HG02884 (cell line): Measurements from ENCODE around the gene AKT1.
"Not testable (repeated sequence)": the region's sequence is repeated elsewhere in the genome, so short reads cannot be mapped to it uniquely, and the experiment has no call there.

ENCODE experiments used
- ATAC-seq: cut with Tn5 transposase; IDR thresholded peaks from one replicate; pipeline ENCODE4 v1.9.1; 2021; ENCODE audit warnings: mild to moderate bottlenecking, moderate library complexity; ENCODE audit not compliant: unreplicated experiment

AKT1 gene

DNA sequence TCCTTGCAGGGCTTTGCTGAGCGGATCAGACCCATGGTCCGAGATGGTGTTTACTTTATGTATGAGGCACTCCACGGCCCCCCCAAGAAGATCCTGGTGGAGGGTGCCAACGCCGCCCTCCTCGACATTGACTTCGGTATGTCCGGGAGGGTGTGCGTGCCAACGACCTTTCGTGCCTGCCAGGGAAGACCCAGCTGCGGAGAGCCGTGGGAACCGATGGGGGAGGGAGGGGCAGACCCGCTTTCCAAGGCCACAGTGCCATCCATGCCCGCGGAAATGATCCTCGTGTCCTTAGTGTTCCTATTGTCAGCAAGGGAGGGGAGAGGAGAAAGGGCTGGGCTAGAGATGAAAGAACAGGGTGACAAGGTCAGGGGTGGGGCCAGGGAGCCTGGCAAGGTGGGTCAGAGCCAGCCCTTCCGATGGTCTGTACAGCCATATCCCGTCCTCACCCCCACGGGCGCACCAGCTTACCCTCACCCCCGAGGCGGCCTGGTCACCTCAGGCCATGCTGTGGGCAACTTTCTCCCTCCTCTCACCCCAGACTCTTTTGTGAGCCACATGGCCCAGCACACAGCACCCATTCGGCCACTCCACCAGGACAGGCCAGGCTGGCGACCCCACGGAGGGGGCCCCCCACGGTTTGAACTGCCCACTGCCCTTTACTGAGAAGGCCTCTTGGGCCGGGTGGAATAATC, 54.3 kb downstream of the AKT1 start:
- ATAC-seq = no peak

DNA sequence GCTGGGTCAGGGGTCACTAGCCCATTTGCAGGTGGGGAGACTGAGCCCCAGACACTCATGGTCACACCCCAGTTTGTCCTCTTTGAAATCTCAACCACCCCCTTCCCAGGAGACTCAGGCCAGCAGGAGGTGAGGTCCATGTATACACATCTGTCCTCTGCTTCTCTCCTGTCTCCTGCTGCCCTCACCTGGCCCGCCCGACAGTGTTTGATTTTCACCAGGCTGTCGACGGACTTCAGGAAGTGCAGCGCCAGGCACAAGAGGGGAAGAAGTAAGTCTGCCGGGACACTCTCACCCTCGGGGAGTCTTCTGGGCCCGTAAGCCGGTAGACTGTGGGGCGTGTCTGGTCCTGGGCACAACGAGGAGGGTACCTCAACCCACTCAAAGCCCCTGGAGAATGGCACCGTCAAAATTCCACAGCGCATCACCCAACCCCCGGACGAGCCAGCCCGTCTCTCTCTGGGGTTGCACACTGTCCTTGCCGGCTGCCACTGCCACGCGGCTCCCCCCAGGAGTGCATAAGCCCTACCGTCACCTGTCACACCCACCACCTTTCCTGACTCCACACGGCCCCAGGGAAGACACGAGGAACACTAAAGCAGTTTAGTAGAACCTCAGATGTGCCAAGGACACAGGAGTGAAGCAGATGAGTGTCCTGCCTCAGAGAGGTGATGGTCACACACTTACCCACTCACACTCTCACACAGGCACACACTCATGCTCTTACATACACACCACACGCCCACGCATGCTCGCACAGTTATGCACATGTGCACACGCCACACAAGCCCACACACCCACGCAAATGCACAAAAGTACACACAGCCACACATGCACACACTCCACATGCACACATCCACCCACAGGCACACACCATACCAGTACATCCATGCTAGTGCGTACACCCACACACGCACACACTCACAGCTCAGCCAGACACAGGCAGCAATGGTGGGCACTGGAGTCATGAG, 55.7 kb downstream of the AKT1 start:
- no peak for ATAC-seq

DNA sequence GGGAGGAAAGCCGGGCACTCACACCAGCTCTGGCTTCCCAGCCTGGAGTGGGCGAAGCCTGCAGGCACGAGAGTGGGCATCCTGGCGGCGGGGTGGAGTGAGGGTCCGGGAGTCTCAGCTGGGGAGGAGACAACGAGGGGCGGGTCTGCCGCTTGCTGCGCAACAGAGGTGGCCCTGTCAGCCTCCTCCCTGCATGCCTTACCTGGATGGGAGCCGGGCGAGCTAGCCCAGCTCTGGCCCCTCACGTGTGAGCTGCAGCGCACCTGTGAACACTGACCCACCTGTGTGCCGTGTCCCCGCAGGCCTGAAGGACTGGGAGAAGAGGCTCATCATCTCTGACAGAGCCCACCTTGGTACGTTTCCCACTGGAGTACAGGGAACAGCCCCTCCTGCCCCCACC, 56.5 kb downstream of the AKT1 start:
- no peak for ATAC-seq

DNA sequence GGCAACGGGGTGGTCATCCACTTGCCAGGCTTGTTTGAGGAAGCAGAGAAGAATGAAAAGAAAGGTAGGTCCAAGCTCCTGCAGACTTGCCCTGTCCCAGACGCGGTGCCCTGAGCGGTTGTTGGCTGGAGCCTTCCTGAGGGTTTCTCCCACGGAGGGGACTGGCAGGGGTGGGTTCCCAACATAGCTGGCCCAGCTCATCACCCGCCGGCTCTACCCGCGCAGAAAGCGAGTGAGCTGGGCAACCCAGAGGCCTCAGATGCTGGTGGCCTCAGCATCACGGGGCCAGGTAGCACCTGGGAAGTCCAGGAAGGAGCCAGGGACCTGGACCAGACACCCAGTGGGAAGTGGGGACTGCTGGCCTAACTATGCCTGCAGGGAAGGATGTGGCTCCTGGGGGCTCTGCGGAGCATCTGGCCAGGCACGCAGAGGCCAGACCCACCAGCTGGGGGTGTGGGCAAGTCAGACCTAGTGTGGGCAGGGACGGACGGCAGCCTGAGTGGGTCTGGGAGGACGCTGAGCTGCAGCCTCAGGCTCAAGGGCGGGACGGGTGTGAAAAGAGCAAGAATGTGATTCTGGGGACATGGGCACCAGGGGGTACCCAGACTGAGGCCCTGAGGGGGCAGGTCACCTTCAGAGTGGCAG, 57.1 kb downstream of the AKT1 start:
- no peak for ATAC-seq

DNA sequence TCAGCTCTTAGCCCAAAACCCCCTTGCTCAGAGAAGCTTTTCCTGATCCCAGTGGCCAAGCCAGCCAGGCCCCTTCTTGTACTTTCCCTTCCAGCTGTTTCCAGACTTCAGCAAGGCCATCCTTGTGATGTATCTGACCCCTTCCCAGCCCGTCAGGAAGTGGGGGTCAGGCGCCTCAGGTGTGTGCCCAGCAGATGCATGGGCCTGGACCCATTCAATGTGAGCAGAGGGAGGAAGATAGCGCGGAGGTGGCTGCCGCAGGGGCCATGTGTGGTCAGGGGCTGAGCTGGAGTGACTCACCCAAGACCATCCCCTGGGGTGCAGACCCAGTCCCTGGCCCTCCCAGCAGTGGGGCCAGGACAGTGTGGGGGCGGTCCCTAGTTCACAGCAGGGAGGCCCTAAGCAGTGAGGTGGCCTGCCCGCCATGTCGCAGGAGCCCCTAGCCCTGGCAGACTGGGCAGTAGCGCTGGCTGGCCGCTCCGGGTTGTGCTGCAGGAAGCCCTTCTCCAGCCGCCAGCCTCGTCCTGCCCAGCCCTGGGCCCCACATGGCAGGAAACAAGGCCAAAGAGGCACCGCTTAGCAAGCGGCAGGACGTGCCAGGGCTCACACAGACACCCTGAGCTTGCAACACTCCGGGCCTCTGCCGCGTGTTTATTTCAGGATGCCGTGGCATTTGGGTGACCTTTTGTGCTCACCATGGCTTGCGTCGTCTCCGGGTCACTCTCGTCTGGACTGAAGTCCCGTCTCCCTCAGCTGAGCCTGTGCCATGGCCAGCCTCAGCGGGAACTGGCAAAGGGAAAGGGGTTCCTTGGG, 59.5 kb downstream of the AKT1 start:
- no peak for ATAC-seq

DNA sequence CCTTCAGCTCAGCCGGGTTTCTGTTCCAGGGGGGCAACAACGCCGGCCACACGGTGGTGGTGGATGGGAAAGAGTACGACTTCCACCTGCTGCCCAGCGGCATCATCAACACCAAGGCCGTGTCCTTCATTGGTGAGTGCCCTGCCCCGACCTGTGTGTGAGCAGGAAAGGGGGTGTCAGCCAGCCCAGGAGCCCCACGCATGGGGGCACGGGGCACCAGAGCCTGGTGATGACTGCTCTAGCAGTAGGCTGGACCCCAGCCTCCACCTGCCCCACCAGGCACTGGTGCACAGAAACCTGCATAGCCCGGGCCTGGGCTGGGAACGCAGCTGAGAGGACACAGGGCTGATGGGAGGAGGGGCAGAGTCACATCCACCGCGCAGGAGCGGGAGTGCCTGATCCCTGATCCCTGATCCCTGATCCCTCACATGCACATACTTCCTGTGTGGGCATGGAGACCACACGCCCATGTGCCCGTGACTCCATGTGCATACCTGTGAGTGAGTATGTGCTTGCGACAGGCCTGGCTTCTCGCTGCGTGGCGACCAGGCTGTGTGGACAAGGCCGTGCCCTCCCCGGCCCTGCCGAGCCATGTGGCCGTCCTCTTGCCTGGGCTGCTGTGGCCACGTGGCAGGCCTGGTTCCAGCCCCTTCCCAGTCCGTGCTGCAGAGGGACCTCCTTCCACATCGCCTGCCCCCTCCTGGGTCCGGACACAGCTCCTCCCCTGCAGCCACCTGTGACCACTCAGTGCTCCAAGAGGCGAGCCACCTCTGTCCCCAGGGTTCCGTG, 60.4 kb downstream of the AKT1 start:
- ATAC-seq = no peak

DNA sequence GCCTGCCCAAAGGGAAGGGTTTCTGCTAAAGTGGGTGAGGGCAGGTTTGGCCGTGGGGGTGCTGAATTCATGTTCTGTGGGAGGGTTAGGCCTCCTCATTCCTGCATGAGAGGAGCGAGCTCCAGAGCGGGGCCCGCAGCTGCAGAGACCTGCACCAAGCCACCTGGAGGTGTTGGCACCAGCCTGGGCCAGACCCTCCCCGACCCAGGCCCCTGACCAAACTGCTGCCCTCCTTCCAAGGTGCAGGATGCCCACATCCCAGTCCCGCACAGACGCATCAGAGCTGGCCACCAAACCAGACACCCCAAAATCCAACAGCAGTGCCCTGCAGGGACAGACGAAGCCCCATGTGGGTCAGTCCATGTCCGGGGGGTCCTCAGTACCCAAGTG, 61.0 kb downstream of the AKT1 start:
- no peak for ATAC-seq

DNA sequence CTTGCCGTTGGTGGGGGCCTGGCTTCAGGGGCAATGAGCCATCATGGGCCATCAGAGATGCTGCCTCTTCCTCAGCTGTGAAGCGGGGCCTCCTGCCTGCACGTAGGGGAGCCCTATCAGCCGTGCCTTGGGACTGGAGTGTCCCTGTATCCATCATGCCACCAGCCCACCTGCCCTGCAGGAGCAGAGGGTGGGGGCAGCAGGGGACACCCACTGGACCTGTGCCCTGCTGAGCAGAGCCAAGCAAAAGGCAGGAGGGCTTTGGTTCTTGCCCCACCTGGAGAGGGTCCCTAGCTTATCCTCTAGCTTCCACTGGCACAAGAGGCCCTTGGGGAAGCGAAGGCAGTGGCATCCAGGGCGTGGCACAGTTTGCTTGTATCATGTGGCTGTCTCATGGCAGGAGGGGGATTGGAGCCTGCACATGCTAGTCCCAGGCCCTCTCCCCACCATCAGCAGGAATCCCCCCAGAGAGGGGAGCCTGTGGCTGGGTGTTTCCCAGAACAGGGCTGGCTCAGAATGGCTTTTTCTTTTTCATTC, 61.4 kb downstream of the AKT1 start:
- ATAC-seq = no peak

DNA sequence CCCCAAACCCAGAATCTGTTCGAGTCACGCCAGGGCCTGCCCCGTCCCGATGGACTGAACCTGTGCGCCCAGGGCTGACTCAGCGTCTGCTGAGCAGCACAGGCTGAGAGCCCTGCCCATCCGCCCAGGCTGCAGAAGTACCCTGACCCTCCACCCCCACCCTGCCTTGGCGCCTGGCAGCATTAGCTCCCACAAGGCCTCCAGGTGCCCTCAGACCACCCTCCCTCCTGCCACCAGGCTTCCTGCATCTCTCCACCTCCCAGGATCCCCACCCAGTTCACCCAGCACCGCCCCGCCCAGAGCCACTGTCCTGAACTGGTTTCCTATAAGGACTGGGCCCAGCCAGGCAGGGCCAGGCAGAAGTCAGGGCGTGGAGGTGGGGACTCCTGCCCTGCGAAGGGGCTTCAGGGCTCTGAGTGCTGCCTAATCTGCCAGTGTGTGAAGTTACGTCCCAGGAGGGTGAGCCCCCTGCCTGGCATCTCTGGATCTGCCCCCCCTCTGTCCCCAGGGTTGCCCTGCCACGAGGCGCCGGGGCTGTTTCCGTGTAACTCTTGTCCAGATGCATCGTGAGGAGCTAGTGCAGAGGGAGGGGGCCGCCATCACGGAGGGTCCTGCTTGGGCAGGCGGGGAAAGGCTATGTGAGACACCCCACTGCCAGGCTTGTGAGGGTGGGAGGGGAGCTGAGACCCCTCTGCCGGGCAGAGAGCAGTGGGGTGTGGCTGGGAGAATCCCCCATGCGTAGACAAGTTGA, 62.4 kb downstream of the AKT1 start:
- ATAC-seq = no peak

DNA sequence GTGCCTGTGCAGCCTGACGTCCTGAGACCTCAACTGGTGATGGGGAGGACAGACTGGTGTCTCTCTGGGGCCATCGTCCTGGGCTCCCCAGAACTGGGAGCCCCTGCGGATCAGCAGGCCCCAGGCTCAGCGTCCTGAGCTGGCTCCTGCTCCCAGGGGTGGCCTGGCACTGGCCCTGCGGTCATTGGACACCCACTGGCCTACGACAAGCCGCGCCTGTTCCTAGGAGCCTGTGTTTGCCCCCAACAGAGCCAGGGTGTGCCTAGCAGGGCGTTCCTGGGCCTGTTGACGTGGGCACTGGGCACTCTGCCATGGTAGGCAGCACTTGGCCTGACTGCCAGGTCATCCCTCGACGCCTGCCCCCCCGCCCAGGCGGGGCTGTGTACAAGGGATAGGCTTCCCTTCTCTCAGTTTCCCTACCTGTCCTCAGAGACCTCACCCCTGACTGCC, 63.2 kb downstream of the AKT1 start:
- no peak for ATAC-seq

DNA sequence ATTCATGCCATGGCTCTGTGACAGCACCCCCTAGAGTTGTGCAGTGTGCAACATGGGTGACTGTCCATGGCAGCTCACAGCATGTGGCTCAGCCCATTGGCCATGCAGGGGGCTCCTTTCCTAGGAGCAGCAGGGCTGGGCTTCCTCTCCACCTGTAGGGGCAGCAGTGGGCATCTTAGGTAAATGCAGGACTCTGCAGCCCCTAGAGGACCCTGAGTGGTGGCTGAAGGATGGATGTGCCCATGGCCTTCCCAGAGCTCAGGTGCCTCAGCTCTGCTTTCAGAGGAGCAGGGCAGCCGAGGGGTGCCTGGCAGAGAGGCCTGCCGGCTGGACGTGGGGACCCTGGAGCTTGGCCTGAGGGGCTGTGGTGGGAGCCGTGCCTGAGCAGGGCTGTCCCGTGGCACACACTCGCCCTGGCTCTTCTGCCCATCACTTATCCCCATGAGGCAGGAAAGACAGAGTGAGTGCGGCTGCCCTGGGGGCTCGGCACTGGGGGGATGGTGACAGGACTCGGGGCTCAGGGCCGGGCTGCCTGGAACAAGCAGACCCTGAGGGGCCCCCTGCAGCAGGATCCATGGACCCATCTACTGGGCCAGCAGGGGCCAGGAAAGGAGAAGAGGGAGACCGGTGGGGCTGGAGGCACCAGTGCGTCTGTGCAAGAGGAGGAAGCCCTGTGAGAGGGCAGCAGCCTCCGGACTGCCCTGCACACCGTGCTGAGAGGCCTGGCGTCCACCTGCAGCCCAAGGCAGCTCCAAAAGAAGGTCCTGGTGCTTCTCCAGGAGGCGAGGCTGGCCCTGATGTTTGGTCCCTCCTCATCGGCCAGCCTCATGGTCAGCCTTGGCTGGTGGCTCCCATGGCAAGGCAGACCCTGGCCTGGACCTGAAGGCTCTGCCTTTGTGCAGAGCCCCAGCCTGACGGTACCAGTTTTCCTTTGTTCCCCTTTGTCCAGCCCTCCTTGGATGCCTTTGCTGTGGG, 63.9 kb downstream of the AKT1 start:
- ATAC-seq = no peak

DNA sequence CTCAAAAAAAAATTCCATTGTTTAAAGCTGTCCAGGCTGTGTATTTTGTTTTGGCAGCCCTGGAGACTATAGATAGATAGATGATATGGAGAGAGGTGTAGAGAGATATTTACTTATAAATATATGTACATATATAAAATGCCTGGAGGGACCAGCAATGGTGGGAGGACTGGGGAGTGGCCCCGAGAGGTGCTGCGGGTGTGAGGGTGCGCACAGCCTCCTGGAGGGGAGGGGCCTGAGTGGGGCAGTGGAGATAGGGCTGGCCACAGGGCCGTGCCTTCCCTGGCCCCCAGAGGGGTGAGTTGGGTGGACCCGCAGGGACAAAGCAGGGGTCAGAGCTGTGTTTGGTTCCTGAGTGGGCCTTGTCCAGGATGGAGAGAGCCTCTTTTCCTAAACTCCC, 65.1 kb downstream of the AKT1 start:
- ATAC-seq = no peak

DNA sequence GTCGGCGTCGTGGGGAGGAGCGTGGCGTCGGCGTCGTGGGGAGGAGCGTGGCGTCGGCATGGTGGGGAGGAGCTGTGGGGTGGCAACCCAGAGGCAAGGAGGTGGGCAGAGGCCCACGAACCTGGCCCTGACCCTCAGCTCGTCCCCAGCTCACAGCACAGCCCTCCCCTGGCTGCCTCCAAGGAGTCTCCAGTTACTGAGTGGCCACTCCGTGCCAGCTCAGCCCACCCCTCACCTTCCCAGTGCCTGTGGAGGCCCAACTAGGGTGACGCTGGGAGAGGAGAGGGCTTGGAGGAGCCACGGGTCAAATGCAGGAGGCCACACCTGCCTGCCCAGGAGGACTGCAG, 65.7 kb downstream of the AKT1 start:
- no peak for ATAC-seq

DNA sequence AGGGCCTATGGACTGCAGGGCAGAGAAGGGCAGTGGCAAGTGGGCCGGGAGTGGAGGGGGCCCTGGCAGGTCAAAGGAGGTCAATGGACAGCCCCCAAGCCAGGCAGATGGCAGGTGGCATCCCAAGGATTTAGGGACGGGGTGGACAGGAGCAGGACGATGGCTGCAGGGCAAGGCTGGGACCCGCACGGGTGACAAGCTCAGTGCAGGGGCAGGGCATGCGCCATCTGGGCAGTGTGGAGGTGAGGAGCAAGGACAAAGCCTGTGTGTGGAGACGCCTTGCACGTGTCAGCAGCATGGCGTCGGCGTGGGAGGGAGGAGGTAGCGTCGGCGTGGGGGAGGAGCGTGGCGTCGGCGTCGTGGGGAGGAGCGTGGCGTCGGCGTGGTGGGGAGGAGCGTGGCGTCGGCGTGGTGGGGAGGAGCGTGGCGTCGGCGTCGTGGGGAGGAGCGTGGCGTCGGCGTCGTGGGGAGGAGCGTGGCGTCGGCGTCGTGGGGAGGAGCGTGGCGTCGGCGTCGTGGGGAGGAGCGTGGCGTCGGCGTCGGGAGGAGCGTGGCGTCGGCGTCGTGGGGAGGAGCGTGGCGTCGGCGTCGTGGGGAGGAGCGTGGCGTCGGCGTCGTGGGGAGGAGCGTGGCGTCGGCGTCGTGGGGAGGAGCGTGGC, 66.2 kb downstream of the AKT1 start:
- not testable (repeated sequence) for ATAC-seq

DNA sequence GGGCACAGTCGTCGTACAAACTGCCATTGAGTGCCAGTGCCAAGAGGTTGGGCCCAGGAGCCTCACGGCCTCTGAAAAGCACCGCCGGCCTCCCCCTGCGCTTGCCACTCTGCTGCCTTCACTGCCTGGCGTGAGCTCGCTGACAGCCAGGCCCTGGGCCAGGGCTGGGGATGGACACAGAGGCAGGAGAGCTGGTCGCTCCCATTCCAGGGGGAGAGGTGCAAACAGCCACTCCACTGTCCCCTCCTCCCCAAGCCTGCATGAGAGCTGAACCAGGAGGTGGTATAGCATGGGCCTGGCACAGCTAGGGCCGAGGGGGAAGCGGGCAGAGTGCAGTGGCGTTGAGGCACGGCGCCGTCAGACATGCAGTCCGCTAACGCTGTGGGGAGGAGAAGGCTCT, 66.9 kb downstream of the AKT1 start:
- ATAC-seq = no peak

DNA sequence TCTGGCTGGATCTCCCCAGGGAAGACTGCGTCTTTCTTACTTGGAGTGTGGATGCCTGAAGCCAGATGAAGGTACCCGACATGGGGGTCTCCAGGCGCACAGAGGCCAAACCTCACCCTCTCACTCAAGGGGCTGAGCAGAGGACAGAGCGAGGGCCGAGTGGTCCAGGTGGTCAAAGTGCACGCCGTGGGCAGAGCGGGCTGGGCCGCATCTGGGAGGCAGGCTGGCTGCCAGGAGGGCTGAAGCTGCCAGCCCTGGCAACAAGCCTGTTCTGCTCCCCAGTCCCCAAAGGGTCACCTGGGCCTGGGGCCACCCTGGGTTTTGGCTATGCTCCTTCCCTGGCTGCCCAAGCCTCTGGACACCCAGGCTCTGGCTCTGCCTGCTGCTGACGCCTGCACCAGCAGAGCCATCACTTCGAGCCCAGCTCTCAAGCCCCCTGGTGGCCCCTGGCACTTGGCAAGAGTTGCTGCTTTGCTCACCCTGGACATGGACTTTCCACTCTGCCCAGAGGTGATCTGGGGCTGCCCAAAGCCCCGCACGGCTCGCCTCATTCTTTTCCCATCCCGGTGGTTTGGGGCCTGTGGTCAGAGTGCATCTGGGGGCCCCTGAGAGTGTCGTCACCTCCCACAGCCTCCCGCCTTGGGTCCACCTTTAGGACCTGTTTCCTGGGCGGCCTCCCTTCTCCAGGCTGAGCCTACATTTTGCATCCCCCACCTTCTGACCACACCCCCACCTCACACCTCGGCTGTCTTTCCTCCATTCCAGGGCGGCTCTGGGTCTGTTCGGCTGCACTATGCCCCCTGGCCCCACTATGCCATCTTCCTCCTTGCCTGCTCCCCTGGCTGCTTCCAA, 68.7 kb downstream of the AKT1 start:
- ATAC-seq = no peak
